HepG2 (cell line): ENCODE results near the gene AHCYL1. TPM values are rescaled to one million over a fixed set of nuclear protein-coding genes. Genes with fewer than 3 reads are reported as not detected.
A peak's percentile ranks its signal among the peaks of the same experiment; 100 is the strongest.

Source experiments
- ATF1 ChIP-seq: IDR thresholded peaks from 2 replicates; pipeline ENCODE4 v1.6.1; 2016; ENCODE audit warnings: mild to moderate bottlenecking, control low read depth
- CAMTA2 ChIP-seq: sonication (generic); formaldehyde crosslinking; IDR thresholded peaks from 2 replicates; pipeline ENCODE4 v1.4.0; 2020; ENCODE audit warnings: mild to moderate bottlenecking, missing genetic modification reagents, borderline replicate concordance
- GABPA ChIP-seq, 2 experiments: IDR thresholded peaks; 2 replicates each; pipeline ENCODE4 v1.6.1; 2011 to 2016; ENCODE audit warnings: low read depth in 2 of 2, low read length in 1 of 2, missing biosample characterization in 1 of 2, missing genetic modification characterization in 1 of 2
- HNF4A ChIP-seq: sonication (generic); formaldehyde crosslinking; IDR thresholded peaks from 2 replicates; pipeline ENCODE4 v1.4.0; 2020; ENCODE audit warnings: missing genetic modification reagents
- MXD3 ChIP-seq: IDR thresholded peaks from 2 replicates; pipeline ENCODE4 v1.6.1; 2016; ENCODE audit warnings: mild to moderate bottlenecking, missing biosample characterization, missing genetic modification reagents
- RFX3 ChIP-seq: IDR thresholded peaks from 2 replicates; pipeline ENCODE4 v1.6.1; 2016; ENCODE audit warnings: missing biosample characterization, missing genetic modification reagents
- SIN3A ChIP-seq: IDR thresholded peaks from 2 replicates; pipeline ENCODE4 v1.6.1; 2011; ENCODE audit warnings: low read depth, mild to moderate bottlenecking, control low read depth, low read length, borderline replicate concordance
- SSRP1 ChIP-seq: IDR thresholded peaks from 2 replicates; pipeline ENCODE4 v1.6.1; 2016; ENCODE audit warnings: control low read depth
- TGIF2 ChIP-seq: IDR thresholded peaks from 2 replicates; pipeline ENCODE4 v1.6.1; 2016; ENCODE audit warnings: control low read depth, missing compliant biosample characterization
- ZBTB40 ChIP-seq, 2 experiments: fragments of 450-650 bp in 1 of 2; sonication (generic) in 1 of 2; formaldehyde crosslinking in 1 of 2; IDR thresholded peaks; 2 replicates each; pipeline versions ENCODE4 v1.6.1 to v1.8.0; 2016 to 2022; ENCODE audit warnings: antibody characterized with exemption in 1 of 2, mild to moderate bottlenecking in 1 of 2, missing genetic modification reagents in 1 of 2
- ZGPAT ChIP-seq: IDR thresholded peaks from 2 replicates; pipeline ENCODE4 v1.6.1; 2016; ENCODE audit warnings: mild to moderate bottlenecking
- ZMAT3 ChIP-seq: sonication (generic); formaldehyde crosslinking; conservative IDR thresholded peaks from 2 replicates; pipeline ENCODE4 v1.7.0; 2021; ENCODE audit warnings: missing genetic modification reagents
- ZNF251 ChIP-seq: sonication (generic); formaldehyde crosslinking; IDR thresholded peaks from 2 replicates; pipeline ENCODE4 v1.9.0; 2021; ENCODE audit warnings: mild to moderate bottlenecking, missing genetic modification reagents
- ZNF260 ChIP-seq: sonication (generic); formaldehyde crosslinking; IDR thresholded peaks from 2 replicates; pipeline ENCODE4 v1.4.0; 2020; ENCODE audit warnings: missing genetic modification reagents, low read depth, mild to moderate bottlenecking, borderline replicate concordance
- ZNF280B ChIP-seq: sonication (generic); formaldehyde crosslinking; IDR thresholded peaks from 2 replicates; pipeline ENCODE4 v1.5.0; 2020; ENCODE audit warnings: missing genetic modification reagents, mild to moderate bottlenecking, borderline replicate concordance
- ZNF331 ChIP-seq: sonication (generic); formaldehyde crosslinking; IDR thresholded peaks from 2 replicates; pipeline ENCODE4 v1.4.0; 2020; ENCODE audit warnings: missing genetic modification reagents
- ZSCAN12 ChIP-seq: sonication (generic); formaldehyde crosslinking; IDR thresholded peaks from 2 replicates; pipeline ENCODE4 v1.9.0; 2021; ENCODE audit warnings: mild to moderate bottlenecking, missing genetic modification reagents
- polyA plus RNA-seq, 8 experiments: library from polyadenylated mRNA; depleted of rRNA in 3 of 8; stranded (reverse) in 7 of 8; unstranded in 1 of 8; fragments of >200 nt; fragmentation: Illumina TruSeq in 4 of 8; extraction: Trizol in 4 of 8; gene quantifications; 2 replicates each; pipeline versions ENCODE4 v1.2.1 to v1.2.3, GENCODE V29; 2011 to 2016; ENCODE audit warnings: low read depth in 4 of 8, missing spikeins in 1 of 8, mixed read lengths in 1 of 8; ENCODE audit not compliant: insufficient read depth in 1 of 8
- total RNA-seq, 5 experiments: library from RNA; depleted of rRNA; stranded (reverse); fragments of >200 nt; fragmentation: Illumina TruSeq; extraction: Trizol; gene quantifications; 2 replicates each; pipeline ENCODE4 v1.2.3, GENCODE V29; 2016; ENCODE audit warnings: low read depth in 1 of 5

The AHCYL1 gene
- total and polyA plus RNA-seq, 2 of the 13 experiments (the other 11 are each of a cell fraction or from before 2014, with no cell fraction given): 40.9 to 76.3 TPM

GRCh38 chr1:110034451-110035235 lies 50.1 kb downstream of the AHCYL1 start, which contains the start of gene STRIP1 (continued):
- TF ChIP-seq ZBTB40 (IDR thresholded peaks at IDR 0.05) (no peak), ZBTB40 (CRISPR knock-in tag; IDR thresholded peaks at IDR 0.05) (no peak), ZNF260 (CRISPR knock-in tag) (no peak), CAMTA2 (CRISPR knock-in tag) (no peak), TGIF2 (no peak), HNF4A (CRISPR knock-in tag) (no peak), SIN3A (peak; percentile 94), RFX3 (CRISPR knock-in tag) (no peak), ZNF331 (CRISPR knock-in tag) (no peak), ZNF280B (CRISPR knock-in tag) (no peak), ZNF251 (no peak), ZSCAN12 (CRISPR knock-in tag) (no peak), ATF1 (no peak), ZMAT3 (CRISPR knock-in tag) (no peak), GABPA (IDR thresholded peaks at IDR 0.05; ENCODE audit: low read depth, low read length) (no peak; the same call in 1 of the 2 replicates), GABPA (CRISPR knock-in tag; IDR thresholded peaks at IDR 0.05; ENCODE audit: low read depth) (peak; percentile 86), MXD3 (peak; percentile 52), ZGPAT (CRISPR knock-in tag) (peak; percentile 75; the same call in 1 of the 2 replicates), SSRP1 (CRISPR knock-in tag) (0 out of 2 replicates have a peak, but pooled peaks have one; percentile 5)
